Measurements from ENCODE around the gene LRP1B.
"Not testable (repeated sequence)": the region's sequence is repeated elsewhere in the genome, so short reads cannot be mapped to it uniquely, and the experiment has no call there.

Gene LRP1B

DNA sequence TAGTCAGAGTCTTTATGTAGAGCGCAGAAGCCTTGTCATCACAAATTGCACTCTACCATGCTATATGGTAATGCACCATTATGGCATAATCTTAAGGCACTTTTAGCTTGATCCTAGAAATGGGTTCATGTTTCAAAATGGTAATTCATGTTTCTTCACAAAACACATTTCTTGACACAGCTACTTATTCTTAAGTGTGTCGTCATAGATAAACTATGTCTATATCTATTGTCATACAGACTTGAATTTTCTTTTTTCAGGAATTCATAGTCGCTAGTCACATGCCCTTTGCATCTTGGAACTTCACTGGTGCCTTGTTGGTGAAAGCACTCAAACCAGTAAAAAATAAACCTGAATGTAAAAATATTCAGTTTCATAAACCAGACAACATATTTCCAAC, 1578.2 kb downstream of the LRP1B start:
- DNase-seq, result no peak

DNA sequence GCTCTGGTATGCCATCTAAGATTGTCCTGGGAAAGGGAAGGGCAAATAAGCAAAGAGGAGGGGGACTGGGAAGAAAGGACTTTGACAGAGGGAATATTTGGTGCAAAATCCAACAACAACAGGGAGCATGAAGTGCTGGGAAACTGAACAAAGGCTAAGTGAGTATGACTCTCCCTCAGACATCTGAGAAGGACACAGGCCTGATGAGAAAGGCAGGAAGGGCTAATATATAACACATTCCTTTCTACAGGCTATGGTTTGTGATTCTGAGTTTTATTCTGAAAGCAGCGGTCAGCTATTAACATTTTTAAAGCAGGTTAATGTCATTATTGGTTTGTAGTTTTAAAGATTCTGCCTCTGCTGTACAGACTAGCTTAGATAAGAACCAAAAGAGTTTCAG, 1579.5 kb downstream of the LRP1B start:
- no peak for DNase-seq

DNA sequence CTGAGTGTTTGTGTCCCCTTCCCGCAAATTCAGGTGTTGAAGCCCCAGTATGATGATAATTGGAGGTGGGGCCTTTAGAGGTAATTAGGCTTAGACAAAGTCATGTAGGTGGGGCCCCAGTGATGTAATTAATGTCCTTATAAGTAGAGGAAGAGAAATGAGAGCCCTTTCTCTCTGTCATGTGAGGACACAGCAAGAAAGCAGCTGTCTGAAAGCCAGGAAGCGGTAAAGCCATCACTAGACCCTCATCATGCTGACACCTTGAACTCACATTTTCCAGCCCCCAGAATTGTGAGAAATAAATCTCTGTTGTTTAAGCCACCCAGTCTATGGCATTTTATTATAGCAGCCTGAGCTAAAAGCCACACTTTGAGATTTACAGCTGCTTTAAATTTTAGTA, 1580.0 kb downstream of the LRP1B start:
- no peak for DNase-seq

DNA sequence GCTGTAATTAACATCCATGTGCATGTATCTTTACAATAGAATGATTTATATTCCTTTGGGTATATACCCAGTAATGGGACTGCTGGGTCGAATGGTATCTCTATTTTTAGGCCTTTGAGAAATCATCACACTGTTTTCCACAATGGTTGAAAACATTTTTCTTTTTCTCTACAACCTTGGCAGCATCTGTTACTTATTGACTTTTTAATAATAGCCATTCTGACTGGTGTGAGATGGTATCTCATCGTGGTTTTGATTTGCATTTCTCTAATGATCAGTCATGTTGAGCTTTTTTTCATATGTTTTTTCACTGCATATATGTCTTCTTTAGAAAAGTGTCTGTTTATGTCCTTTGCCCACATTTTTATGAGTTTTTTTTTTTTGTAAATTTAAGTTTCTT, 1586.0 kb downstream of the LRP1B start:
- DNase-seq, result not testable (repeated sequence)

DNA sequence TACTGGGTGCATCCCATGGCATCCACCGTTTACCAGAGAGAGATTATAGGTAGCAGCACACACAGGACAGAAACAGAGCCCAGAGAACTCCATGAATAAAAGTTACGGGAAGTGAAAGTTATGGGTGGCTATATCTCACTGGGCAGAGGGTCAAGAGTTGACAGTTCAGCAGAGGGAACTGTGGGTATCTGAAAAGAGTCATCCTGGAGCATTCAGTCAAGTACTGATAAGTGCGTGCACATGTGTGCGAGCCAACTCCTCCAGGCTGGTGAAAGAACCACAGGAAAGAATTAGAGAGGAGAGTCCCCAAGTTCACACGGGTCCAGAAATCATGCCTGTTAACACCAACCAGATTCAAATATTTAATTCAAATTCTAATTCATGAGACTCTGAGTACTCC, 1588.2 kb downstream of the LRP1B start:
- no peak for DNase-seq

DNA sequence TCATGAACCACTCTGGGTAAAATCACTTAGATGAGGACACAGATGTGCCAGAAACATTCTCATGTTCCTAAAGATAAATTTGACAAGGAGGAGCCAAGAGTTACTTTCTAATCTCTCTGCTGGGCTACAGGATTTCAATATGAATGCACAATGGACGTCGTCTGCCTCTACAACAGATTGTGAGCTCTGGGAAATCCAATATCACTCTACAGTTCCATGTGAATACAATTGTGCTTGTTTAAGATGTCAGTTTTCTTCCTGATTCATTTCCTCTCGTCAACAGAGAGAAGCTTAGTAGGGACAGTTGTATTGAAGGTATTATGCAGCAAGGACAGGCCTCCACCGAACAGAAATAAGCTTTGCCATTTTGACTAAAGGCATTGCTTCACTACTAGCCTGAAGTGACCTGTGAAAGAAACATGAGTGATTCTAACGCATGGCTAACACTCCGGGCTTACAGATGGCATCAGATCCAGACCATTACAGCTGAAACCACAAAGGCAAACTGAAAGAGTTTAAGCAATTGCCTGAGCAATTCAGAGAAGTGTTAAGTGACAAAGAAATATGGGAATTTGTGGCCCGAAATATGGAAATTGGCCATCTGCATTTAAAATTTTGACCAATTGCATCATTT, 1591.5 kb downstream of the LRP1B start:
- DNase-seq, result no peak

DNA sequence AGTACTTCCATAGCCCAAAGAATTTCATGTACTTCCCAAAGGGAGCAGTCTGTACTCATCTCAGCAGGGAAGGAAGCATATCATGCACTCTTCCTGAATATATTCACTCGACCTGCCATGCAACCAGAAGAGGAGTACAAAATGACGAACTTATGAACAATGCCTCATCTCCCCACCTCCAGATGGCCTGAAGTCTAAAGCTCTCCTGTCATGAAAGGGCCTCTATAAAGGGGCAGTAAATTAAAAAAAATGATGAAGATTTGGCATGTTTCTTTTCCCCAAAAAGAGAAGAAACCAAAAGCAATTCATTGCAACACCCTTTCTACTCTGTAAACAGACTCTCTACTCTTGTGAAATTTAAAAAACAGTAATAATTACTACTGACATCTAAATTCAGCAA, 1601.1 kb downstream of the LRP1B start:
- no peak for DNase-seq

DNA sequence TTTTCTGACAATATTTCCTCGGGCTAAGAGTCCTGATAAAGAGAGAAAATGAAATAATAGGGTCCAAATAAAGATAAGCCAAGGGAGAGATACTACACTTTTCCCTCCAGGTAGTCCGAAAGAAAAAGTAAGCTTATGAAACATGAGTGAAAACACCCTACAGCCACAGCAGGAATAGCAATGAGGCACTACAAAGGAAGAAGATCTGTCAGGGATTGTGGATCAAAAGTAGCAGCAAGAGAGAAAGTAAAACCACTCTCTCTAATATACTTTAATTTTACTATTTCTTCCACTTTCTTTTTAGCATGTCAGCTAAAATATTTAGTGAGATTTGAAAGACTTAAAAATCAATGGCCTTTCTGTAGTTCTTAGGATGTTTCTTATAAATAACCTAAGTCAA, 1601.8 kb downstream of the LRP1B start:
- DNase-seq, result no peak

DNA sequence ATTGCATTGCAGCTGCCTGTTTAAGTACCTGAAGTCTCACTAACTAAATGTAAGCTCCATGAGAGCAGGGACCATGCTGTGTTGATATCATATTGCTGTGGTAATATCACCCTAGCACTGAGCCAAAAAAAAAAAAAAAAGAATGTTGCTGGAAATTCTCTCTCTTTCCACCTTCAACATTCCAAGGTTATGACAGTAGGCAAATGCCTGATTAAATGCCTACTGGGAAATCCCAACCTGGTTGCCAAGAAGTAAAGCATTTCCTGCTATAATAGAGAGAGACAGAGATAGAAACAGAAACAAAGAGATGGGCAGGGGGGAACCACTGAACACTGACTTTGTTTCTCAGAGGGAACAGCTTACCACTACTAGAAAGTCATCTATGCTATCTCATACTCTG, 1604.2 kb downstream of the LRP1B start:
- DNase-seq, result no peak

DNA sequence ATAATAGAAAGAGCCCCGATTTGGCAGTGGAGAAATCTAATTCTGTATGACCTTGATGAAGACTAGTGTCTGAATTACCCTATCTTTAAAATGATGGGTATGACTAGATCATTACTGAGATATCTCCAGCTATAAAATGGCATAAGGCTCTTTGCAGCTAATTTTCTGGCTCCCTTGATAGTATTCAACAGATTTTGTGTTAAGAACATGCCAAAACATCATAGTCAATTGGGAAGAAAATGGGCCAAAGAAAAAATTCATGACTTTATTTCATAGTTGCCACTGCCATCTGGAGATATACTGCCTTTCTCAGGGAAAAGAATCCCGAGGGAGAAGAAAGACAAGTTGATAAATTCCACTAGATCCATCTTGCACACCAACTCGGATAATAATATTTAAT, 1618.7 kb downstream of the LRP1B start:
- no peak for DNase-seq

DNA sequence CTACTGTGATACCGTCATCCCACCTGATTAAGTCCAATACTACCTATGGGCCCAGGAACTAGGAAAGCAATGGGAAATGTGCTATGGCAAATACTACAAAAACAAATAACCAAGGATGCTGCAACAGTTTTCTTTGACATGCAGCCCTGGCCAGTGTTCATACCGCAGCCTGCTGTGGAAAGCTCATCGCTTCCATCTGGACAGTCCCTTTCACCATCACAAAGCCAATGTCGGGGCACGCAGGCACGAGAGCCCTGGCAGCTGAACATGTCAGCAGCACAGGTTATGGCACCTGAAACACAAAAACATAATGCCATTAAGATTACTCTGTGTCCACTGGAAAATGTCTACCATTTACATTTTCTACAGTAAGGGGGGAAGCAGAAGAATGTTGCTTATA, 1621.1 kb downstream of the LRP1B start:
- DNase-seq, result no peak

DNA sequence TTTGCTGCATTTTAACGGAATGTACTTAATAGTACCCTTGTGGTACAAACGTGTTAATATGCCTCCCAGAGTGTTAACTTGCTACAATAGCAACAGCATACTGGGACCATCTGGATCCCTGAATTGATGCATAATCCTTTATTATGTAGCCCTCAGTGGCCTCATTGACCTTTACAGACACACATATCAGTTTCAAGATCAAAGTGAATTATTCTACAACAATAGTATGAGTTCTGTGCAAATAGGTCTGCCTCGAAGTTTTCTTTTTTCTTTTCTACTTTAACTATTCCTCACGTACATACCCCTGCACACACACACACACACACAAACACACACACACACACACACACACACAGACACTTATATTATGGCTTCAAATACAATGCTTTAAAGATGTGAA, 1622.1 kb downstream of the LRP1B start:
- DNase-seq, result no peak

DNA sequence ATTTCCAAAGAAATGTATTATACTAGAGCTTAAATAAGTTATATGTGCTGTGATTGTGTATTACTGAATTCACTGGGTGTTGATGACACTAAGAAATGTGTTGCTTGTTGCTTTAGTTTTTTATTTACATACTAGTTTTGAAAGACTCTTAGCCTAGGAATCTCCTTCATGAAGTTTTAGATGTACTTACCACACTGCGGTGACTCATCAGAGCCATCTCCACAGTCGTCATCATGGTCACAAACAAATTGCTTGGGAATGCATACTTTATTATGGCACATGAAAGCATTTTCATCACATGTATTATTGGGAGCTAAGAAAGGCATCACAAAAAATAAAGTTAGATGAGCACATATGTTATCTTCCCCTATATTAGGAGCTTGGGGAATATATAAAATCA, 1624.2 kb downstream of the LRP1B start:
- no peak for DNase-seq

DNA sequence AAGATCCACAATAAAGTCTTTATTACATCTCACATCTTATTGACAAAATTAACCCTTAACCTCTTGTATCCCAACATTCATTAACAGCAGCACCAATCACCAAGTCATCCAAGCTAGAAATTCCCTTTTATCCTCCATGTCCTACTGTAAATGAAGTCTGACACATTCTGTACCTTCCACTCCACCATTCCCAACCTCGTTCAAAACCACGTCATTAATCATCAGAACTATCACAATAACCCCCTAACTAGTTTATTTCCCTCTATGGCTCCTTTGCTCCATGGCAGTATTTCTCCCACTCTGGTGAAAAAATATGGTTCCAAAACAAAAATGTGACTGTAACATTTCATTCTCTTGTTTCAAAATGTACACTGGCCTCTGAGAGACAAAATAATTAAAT, 1626.2 kb downstream of the LRP1B start:
- DNase-seq, result no peak

DNA sequence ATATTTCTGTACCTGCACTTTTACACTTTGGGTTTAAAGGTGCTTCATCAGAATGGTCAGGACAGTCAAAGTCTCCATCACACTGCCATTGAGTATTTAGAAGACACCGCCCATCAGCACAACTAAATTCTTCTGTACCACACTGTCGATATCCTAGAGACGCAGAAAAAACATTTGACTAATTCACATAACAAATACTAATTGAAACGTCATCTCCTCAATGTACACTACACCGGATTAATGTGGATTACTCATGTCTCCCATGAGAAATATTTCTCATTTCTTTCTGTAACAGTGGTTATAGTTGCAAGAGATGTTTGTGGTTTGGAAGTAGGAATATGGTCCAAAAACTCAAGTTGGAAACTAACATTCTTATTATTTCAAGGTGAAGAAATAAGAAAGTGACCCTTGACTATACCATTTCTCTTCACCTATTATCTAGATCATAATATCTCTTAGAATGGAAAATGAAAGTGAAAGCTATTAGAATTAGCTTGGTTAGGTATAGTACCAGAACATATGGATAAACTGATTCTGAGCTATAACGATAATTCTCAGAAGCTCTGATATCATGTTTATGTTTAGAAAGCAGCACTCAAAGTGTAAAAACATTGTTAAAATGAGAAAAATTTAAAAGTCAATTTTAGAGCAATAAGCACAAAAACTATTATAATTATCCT, 1627.7 kb downstream of the LRP1B start:
- DNase-seq, result no peak

DNA sequence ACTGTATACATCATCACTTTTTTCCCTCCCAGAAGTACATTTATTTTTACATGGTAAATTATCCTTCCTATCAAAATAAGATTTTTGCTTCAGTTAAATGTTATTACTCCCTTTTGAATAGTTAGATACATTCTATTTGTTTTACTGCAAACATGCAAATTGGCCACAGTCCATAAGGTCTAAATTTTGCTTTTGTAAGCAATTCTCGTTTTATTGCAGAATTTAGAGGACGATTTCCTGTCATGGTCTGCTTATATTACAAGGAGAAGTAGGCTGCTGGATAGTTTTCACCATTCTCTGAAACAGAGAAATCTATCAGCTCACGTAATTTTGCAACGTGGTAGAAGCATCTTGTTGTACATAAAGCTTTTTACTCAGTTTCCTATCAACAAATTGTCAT, 1632.5 kb downstream of the LRP1B start:
- DNase-seq, result no peak

DNA sequence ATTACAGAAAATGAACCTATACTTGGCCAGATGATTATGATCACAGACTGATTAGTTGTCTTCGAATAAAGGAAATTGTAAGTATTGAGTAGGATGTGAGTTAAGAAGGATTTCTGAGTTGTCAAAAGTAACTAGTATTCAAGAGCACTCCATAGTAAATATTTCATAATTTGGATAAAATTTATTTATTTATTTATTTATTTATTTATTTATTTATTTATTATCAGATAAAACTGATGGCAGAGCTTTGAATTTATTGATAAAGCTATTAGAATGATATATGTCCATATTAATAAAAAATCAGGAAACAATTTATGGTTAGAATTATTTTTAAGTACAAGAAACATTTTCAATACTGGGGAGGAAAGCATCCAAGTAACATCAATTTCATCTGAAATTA, 1634.1 kb downstream of the LRP1B start:
- DNase-seq, result no peak

DNA sequence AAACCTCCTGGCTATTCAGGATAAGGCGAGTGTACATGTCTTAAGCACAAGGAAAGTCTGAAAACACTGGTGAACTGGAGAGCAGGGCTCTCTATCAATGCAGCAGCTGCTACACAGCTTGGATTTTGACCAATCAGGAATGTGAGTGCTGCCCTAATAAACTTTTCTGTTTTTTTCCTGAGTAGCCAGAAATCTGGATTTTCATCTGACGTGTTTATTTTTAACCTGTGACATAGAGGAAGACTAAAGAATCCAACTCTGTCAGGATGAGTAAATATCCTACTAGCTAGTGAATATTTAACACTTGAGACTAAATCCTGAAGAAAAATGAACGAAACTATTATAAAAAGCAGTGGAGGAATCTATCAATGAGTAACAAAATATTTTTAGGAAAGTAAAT, 1638.9 kb downstream of the LRP1B start:
- DNase-seq, result no peak

DNA sequence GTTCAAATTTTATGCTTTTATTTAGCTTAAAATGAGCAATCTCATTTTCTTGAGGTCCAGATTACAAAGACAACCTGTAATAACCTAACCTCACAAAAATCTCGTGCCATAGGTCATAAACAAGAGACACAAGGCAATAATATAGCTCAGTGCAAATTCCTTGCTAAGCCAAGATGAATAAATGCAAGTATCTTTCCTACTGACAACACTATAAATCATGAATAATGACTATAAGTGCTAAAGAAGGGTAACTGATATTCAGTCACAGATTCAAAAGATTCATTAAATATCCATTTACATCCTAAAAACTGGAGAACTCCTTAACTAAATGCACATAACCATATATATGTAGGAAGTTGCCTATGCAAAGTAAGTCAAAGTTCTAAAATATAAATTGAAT, 1641.6 kb downstream of the LRP1B start:
- no peak for DNase-seq

DNA sequence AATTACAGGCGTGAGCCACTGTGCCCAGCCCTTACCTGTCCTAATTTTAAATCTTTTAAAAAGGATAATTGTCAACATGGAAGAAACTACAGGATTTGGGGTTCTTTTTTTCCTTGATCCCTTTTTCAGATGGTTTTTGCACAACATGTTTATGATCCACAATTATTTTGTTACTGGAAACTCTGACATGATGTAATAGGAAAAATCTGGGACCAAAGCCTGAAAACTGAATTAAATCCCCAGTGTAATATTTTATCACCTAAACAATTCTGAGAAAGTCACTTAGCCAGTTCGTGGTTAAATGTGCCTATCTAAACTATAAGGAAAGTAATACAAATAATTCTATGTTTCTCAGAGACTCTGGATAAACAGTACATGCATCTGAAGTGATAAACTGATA, 1649.7 kb downstream of the LRP1B start:
- DNase-seq, result no peak

DNA sequence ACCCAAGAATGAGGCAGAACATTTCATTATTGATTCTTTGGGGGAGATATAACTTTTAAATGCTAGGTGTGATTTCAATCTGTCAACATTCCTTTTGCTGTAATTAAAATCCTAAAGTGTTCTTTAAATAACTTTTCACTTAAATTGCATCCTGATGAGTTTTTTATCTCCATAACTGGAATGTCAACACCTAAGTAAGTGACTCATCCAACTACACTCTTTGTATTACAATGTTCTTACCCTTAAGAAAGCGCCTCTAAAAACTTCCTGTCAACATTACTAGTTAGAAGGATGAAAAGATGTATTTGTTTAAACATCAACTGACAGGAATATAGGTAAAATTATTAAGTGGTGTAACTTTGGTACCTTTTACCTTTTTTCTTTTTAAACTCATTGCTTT, 1657.0 kb downstream of the LRP1B start:
- DNase-seq, result no peak

DNA sequence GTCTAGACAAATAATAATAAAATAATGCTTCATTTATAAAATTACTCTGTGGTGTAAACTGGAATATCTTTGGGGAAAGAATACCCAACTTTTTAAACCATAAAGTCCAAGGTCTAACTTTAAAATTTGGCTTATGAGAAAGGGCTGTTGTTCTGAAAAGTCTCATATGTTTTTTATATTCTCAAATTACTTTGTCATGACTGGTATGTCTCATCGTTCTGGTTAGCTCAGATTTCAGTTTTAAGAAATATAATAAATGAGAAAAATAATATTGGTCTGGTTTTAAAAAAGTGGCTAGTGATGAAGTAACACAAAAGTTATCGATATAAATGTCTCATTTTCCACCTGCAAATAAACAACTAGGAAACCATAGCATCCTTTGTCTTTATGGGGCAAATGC, 1658.1 kb downstream of the LRP1B start:
- no peak for DNase-seq

DNA sequence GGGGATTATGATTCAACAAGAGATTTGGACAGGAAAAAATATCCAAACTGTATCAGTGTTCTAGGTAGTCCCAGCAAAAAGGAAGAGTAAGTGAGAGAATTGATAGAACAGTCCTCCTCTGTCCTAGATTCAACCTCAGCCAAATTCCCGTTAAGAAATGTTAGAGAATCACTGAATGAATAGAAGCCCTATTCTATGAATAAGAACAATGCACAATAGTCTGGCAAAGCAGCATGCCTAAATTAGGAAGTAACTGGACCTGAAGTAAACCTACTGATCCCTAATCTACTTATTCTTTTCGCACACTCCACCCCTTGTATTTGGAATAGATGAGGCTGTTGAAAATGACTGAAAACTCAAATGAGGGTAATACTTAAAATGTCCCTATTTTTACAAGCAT, 1665.5 kb downstream of the LRP1B start:
- no peak for DNase-seq

DNA sequence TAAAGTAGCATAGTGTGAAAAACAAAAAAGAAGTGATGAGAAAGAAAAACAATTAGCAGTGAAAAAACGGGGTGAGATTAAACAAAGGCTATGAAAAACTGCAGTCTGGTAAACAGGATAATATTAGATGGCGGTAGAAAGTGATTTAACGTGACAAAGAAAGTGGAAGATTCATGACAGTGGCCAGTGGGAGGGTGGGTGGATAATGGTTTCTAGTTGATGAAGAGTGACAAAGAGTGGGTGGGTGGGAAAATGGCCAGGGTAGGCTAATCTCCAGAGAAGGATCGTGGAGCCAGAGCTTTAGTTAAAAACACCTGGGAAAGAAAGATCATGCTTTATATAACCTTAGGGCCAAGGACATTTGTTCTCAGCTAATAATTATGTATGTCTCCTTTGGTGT, 1667.8 kb downstream of the LRP1B start:
- DNase-seq, result no peak

DNA sequence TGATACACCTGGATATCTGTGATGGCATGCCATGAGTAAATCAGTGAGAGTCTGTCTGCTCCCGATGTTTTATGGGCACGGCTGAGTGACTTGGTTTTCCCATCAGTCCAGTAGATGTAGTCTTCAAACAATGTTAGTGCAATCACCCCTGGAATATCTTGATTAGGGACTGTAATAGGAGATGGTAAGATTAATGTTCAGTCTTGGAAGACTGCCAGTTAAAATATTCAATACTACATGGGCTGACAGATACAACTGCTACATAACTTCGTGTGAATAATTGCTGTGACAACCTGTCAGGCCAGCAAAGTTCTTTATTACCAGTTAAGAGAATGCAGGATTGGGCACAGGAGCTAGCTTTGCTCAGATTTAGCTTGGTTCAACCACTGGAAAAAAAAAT, 1673.3 kb downstream of the LRP1B start:
- DNase-seq, result no peak
